ENCODE measurements around the gene LSS. TPM values are rescaled to one million over a fixed set of nuclear protein-coding genes. Genes with fewer than 3 reads are reported as not detected.
A peak's percentile ranks its signal among the peaks of the same experiment; 100 is the strongest.

Gene LSS
- total RNA-seq, 1 donor from 2014 or later, result 61.0 TPM

DNA sequence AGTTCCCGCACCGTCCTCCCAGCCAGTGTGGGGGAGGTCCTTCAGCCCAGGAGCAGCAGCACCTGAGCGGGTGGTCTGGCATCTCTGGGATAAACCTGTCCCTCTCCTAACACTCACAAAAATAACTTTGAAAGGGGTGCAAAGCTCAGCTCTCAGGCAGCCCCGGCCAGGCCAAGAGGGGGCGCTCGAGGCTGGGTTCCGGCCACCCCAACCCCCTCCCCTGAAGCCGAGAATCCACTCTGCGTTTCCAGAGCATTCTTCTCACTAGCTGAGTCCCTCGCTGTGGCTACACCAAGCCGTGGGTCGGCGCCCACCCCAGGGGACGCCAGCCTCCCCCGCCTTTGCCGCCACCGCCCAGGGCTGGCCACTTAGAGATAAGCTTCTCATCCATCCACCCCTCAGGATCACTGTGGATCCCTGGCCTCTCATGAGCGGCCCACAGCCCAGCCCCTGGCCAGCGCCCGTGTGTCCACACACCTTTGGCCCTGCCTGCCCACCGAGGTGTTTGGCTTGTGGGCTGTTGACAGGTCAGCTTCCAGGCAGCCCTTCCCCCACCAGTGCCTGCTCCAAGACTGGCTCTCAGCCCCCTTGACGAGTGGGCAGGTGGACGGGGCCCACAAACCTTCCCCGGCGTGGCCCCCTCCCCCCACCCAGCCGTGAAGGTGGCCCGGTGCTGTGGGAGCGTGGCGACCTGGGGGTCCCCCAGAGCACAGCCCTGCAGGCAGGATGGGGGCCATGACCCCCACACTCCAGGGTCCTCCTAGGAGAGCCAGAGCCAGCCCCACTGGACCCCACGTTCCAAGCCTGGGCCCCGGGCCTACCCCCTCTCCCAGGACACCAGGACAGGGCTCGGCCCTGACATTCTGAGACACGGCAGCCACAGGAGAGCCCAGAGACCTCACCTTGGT is 75.1 kb downstream of the LSS start:
- DNase-seq (ENCODE audit: low read depth in 2 of 2), result peak in 1 of 2 donors; percentile 54

DNA sequence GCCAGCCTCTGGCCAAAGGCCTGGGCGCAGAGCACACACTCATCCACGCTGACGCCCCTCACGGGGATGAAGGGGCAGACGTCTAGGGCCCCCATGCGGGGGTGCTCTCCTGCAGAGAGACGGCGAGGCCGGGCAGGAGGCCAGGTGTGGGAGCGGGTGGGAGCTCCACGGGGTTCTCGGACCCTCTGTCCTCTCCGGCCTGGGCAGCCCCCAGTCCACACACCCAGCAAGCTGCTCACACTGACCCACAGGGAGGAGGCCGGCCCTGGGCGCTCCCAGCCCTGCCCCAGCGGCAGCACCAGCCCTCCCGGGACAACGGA is 75.7 kb downstream of the LSS start:
- no peak for DNase-seq (ENCODE audit: low read depth in 2 of 2)

DNA sequence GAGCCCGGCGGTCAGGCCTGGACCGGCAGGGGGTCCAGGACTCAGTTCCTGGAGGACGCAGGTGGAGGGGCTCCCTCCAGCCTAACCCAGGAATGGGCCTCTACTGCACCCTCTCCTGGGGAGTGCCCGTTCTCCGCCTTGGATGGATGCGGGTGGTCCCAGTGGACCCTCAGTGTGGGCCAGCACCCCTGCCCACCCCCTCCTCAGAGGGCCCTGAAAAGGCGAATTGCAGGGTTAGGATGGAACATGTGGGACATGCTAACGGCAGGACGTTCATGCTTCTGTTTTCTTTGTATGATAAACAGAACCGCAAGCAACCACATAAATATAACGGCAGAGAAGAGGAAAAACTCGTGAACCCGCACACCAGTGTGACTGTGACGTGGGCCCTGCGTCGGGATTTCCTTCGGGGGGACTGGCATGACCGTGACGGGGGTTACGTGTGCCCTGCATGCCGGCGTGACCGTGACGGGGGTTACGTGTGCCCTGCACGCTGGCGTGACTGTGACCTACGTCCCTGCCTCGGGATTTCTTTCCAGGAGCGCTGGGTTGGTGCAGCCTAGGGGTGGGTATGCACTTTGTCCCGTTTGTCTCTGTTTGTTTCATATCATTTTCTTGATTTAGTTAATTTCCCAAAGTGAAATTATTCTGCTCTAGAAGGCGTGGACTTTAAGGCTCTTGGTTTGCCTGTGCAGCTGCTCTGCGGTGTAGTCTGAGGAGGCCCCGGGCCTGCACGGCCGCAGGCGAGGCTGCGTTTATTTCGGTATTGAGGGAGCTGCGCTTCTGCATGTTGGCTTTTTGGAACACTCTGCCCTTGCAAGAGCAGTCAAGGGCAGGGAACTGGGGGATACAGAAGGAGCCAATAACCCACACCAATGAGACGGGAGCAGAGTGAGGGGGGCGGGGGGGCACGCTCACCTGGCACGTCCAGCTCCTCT is 76.3 kb downstream of the LSS start:
- no peak for DNase-seq (ENCODE audit: low read depth in 2 of 2)

DNA sequence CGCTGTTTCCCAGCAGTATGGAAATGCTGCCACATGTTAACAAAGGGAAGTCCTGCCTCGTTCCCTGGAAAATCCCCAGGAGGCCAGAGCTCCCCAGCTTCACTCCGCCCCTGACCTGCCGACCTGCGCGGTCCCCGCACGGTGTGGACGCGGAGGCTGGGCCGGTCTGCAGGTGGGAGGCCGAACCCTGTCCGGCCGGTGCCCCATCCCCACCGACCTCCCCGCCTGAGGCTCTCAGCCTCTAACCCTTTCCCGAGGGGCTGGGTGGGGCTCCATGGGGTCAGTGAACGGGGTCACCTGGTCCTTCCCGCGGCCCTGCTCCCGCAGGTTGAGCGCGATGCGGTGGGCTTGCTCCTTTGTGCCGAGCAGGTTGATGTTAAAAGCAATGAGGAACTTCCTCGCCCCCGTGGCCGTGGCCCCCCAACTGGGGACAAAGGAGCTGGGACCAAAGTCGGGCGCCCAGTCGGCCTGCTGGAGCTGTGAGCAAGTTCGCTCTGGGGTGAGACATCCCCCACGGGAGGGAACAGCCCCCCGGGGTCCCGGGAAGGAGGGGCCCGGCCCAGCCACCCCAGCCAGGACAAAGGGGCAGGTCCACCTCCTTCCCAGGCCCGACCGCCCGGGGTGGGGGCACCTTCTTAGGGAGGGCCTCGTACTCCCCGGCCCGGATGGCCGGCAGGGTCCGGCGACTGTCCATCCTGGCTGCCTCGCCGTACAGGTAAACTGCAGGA is 77.1 kb downstream of the LSS start:
- no peak for DNase-seq (ENCODE audit: low read depth in 2 of 2)

DNA sequence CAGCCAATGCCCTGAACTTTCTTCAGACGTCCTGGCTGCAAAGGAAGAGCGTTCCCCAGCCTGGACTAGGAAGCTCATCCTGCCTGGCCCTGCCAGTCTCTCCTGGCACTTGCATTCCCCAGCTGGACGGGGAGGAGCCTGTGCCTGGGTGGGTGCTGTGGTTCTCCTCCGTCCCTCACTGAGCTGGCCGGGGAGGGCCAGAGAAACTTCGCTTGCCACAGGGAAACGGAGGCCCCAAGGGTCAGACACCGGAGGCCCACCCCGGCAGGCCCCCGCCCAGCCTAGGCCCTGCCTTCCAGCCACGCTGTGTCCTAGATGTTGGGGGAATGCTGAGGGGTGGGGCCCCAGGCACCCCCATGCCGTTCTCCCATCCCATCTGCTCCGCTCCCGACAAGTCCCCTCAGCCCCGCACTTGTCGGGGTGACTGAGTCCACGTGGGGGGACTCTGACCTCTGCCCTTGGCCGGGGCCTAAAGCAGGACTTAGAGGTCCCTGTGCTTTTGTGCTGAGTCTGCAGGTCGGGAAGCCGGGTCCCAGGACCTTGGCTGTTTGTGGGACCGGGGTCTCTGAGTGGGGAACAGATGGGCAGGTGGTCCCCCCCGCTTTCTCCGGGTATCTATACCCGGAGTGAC is 78.0 kb downstream of the LSS start:
- no peak for DNase-seq (ENCODE audit: low read depth in 2 of 2)

DNA sequence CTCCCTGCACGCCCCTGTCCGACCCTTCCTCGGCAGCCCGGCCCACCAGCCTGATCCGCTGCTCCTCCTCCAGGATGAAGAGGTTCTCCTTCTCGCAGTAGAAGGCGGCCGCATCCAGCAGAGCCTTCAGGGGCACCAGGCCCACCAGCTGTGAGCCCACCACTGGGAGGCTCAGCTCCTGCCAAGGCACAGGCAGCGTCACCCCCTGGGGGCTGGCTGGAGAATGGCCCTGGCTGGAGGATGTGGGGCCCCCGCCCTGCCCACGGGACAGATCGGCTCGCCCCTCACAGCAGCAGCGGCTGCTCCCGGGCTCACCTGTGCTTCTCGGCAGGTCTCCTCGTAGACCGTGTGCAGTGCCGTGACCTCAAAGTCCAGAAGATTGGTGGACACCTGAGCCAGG is 78.5 kb downstream of the LSS start:
- no peak for DNase-seq (ENCODE audit: low read depth in 2 of 2)

DNA sequence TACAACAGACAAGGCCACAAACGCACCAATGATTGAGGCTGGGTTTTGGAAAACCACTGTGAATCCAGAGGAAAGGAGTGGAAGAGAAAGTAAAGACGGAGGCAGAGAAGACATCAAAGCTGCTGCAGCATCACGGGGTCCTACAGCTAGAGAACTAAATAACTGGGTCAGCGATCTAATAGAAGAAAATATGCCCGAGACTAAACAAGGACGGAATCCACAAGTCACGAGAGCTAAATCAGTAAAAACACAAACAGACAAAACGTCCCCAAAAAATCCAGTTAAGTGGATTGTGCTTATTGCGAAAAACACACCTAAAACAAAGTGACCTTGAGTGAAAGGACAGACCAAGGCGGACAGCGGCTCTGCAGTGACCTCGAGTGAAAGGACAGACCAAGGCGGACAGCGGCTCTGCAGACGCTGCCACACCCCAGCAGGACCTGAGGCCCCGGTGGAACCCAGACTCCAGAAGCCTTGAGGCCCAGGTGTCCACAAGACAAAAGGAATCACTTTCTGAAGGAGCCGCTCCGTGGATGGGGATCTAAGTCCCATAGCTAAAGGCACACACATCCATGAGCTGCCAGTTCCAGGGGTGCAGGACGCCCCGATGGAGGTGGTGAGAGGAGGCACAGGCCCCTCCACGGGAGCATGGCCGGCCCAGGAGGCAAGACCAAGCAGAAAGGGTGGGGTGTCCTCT is 79.2 kb downstream of the LSS start:
- no peak for DNase-seq (ENCODE audit: low read depth in 2 of 2)

DNA sequence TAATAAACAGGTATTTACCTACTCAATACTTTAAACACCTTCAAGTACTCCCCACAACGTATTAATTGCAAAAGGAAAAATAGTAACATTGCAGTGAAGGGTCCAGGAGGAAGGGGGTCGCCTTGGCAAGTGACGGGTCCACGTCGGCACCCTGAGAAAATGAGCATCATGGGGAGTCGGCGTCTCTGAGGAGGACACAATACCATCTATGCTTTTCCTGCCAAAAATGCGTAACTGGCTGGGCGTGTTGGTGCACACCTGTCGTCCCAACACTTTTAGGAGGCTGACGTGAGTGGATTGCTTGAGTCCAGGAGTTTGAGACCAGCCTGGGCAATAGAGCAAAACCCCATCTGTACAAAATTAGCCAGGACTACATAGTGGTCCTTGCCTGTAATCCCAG is 80.5 kb downstream of the LSS start:
- DNase-seq (ENCODE audit: low read depth in 2 of 2), result no peak

DNA sequence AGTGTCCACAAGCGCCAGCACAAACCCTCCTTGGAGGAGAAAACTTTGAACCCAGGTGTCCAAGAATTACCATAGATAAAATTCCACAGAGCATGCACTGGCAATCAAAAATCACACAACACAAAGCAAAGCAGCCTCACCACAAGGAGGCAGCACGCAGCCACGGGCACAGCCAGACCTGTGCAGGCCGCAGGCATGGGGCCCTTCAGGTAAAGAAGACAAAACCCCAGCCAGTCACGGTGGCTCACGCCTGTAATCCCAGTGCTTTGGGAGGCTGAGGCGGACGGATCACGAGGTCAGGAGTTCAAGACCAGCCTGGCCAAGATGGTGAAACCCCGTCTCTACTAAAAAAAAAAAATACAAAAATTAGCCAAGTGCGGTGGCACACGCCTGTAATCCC is 81.1 kb downstream of the LSS start:
- DNase-seq (ENCODE audit: low read depth in 2 of 2), result peak; percentile 51 to 71

DNA sequence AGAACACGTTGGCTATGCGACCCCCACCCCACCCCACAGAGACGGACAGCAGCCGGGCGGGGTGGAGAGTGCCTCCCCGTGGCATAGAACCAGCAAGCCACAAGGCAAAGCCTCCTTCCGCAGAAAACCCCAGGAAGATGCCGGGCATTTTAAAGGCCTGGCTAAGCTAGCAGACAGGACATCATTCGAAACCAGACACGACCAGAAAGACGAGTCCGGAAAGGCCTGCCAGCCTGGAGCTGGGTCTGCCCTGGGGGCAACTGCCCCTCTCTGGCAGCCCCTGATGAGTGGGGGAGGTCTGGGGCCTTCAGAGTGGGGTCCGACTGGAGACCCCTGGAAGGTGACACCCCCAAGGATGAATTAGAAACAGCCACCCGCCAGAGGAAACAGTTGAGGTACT is 81.7 kb downstream of the LSS start:
- DNase-seq (ENCODE audit: low read depth in 2 of 2), result no peak

DNA sequence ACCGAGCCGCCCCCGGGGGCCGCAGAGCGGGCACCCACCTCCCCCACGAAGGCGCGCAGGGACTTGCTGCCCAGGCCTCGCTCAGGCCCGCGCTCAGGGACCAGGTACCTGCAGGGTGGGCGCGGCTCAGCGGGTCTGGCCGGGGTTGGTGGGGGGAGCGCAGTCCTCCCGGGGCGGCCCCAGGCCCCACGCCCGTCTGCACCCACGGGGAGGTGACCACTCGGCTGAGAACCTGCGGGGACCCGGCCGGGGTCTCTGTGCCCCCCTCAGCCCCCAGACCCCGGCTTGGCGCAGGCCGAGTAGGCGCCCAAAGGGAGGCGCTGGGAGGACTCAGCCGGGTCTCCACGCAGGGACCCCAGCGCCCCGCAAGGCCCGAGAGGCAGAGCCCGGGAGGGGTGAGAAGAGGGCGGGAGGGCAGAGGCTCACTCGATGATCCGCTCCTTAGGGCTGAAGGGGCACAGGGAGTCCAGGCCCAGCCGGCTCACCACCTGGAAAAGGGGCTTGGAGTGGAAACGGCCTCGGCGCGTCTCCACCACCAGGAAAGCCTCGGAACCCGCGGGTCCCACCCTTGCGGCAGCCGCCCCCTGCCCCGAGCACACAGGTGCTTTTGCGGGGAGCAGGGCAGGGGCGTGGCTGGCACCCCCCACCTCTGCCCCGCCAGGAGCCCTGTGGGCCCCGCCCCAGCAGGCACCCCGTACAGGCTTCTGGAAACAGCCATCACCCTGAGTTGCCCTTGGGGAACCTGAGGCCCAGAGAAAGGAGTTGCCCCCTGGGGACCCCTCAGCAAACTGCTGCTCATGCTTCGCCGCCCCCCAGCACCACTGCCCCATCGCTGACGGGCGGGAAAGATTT is 82.5 kb downstream of the LSS start:
- no peak for DNase-seq (ENCODE audit: low read depth in 2 of 2)

DNA sequence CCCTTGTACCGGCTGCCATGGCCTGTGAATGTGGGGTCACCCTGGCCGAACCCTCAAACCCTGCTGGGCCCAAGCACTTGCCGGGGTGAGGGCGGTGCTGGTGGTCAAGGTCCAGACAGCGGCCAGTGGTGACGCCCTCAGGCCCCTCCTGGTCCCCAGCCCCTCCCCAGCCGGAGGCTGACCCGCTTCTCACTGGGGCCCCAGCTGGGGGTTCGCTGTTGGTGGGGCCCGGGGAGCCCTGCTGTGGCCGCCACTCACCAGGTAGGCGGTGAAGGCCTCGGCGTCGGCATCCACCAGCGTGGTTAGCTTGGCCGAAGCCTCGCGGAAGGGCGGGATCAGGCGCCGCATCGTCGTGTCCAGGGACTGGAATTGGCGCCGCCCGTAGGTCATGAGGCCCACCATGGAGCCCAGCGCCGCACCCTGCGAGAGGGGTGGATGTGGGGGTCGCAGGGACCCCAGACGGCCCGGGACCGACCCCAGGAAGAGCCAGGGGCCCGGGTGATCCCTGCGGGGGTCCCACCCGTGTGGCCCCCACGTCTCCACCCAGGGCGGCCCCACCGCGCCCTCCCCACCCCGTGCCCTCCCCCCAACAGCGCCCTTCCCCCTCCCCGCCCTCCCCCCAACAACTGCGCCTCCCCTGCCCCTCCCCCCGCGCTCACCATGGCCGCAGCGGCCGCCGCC is 83.3 kb downstream of the LSS start:
- no peak for DNase-seq (ENCODE audit: low read depth in 2 of 2)

DNA sequence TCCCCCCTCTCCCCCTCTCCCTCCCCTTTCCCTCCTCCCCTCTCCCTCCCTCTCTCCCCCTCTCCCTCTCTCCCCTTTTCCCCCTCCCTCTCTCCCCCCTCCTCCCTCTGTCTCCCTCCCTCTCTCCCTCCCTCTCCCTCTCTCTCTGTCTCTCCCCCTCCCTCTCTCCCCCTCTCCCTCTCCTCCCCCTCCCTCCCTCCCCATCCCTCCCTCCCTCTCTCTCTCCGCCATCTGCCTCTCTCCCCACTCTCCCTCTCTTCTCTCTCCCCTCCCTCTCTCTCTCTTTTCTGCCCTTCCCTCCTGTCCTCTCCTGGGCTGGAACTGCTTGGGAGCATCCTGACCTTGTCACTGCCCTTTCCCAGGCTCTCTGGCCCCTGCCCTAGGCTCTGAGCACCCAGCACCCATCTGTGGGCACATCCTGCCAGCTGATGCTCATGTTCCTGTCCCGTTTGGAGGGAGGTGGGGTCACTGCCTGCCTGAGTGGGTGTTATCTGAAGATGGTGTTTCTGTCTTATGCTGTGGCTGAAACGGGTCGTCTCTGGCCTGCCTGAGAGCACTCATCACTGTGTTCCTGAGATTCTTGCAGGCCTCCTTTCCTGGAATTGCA is 84.0 kb downstream of the LSS start:
- DNase-seq (ENCODE audit: low read depth in 2 of 2), result no peak

DNA sequence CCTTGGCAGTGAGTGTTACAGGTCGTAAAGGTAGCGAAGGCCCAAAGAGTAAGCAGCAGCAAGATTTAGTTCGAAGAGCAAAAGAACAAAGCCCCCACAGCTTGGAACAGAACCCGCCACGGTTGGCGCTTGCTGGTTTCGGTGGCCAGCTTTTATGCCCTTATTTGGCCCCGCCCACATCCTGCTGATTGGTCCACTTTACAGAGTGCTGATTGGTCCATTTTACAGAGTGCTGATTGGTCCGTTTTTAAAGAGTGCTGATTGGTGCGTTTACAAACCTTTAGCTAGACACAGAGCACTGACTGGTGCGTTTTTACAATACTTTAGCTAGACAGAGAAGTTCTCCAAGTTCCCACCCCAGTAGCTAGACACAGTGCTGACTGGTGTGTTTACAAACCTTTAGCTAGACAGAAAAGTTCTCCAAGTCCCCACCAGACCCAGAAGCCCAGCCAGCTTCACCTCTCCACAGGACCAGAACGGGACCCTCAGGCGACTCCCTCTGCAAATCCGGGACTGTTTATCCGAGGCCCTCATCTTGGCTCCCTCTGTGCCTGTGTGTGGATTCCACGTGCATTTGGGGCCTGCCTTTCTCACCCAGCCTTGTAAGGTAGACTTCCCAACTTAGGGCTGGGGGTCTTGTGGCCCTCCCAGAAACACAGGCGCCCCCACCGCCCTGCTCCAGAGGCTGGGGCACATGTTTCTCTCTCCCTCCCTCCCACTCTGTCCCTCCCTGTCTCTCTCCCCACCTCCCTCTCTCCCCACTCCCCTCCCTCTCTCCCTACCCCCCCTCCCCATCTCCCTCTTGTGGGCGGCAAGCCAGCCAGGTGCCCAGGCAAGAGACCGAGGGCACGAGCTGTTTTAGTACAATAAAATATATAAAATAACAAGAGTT is 85.7 kb downstream of the LSS start:
- no peak for DNase-seq (ENCODE audit: low read depth in 2 of 2)

DNA sequence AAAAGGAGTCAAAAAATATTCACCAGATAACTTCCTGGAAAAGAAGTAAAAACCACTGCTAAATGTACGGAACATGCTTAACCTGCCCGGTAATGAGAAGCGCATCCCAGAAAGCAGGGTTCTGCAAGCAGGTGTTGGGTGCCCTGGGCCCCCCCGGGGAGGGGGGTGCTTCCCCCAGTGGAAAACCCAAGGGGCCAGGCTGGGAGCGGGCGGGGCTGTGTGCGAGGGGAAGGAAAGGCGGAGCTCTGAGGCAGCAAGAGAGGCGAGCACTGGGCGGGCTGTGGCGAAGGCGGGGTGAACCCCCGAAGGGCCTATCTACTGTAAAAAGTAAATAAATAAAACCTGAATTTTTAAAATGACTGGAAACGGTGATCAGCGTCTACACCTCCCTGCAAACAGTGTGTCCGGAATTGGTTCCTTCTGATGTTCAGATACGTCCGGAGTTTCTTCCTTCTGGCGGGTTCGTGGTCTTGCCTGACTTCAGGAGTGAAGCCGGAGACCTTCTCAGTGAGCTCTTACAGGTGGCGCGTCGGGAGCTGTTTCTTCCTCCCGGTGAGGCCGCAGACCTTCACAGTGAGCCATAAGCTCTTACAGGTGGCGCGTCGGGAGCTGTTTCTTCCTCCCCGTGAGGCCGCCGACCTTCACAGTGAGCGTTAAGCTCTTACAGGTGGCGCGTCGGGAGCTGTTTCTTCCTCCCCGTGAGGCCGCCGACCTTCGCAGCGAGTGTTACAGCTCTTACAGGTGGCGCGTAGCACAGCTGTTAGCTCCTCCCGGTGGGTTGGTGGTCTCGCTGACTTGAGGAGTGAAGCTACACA is 86.6 kb downstream of the LSS start:
- no peak for DNase-seq (ENCODE audit: low read depth in 2 of 2)

DNA sequence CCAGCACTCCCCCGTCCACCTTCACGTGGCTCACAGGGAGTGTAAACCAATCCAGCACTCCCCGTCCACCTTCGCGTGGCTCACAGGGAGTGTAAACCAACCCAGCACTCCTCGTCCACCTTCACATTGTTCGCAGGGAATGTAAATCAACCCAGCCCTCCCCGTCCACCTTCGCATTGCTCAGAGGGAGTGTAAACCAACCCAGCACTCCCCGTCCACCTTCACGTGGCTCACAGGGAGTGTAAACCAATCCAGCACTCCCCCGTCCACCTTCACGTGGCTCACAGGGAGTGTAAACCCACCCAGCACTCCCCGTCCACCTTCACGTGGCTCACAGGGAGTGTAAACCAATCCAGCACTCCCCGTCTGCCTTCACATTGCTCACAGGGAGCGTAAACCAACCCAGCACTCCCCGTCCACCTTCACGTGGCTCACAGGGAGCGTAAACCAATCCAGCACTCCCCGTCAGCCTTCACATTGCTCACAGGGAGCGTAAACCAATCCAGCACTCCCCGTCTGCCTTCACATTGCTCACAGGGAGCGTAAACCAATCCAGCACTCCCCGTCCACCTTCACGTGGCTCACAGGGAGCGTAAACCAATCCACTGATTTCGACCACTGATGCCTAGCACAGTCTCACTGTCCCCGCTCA is 88.1 kb downstream of the LSS start:
- DNase-seq (ENCODE audit: low read depth in 2 of 2), result peak in 1 of 2 donors; percentile 38
